Ascending aorta (tissue), 2 donors: ENCODE results near the gene SVOPL. TPM values are rescaled to one million over a fixed set of nuclear protein-coding genes. Genes with fewer than 3 reads are reported as not detected.

ENCODE experiments used
- DNase-seq, 2 donors: peaks; one replicate each; pipeline ENCODE4 v3.0.0-alpha.2; 2019; ENCODE audit warnings: low spot score in 2 of 2
- H3K27ac ChIP-seq, 2 donors: fragments of 200-600 bp; sonication (generic); one replicate each; pipeline ENCODE4 v1.5.1; 2016 to 2017; ENCODE audit warnings: mild to moderate bottlenecking in 1 of 2
- H3K27me3 ChIP-seq: fragments of 200-600 bp; sonication (generic); one replicate; pipeline ENCODE4 v1.5.1; 2017
- H3K36me3 ChIP-seq, 2 donors: fragments of 200-600 bp; sonication (generic); one replicate each; pipeline ENCODE4 v1.5.1; 2016
- H3K4me1 ChIP-seq, 2 donors: fragments of 200-600 bp; sonication (generic); one replicate each; pipeline ENCODE4 v1.5.1; 2016 to 2017; ENCODE audit warnings: mild to moderate bottlenecking in 1 of 2
- H3K4me3 ChIP-seq, 2 donors: fragments of 200-600 bp; sonication (generic); one replicate each; pipeline ENCODE4 v1.5.1; 2016 to 2017; ENCODE audit warnings: mild to moderate bottlenecking in 1 of 2
- H3K9me3 ChIP-seq, 2 donors: fragments of 200-600 bp; sonication (generic); one replicate each; pipeline ENCODE4 v1.5.1; 2016
- CTCF ChIP-seq, 3 experiments: fragments of 200-600 bp in 2 of 3; fragments of 450-650 bp in 1 of 3; sonication (generic) in 2 of 3; IDR thresholded peaks; one replicate each; pipeline ENCODE4 v1.5.1; 2016 to 2019; ENCODE audit warnings: antibody characterized with exemption in 3 of 3, mild to moderate bottlenecking in 1 of 3, moderate library complexity in 1 of 3
- intact Hi-C: fragments of 100-400 bp; cut with DNase I; formaldehyde crosslinking; loops from one replicate; pipeline ENCODE4 v1.15.1; 2023
- total RNA-seq: library from RNA; depleted of rRNA; stranded (reverse); fragments of >200 nt; gene quantifications from one replicate; pipeline ENCODE4 v1.1.0, GENCODE V29; 2016

The SVOPL gene
- total RNA-seq, 1 donor from 2014 or later: not detected

GRCh38 chr7:138657854-138658386 lies 43.2 kb downstream of the SVOPL start:
- Histone ChIP-seq H3K36me3 (no peaks in the 10 kb centered on the region), H3K9me3 (peaks cover 4 to 9% of the 10 kb centered on the region in 2 donors), H3K4me3 (no peak overlapping the region), H3K27ac (no peak overlapping the region), H3K4me1 (no peaks in the 10 kb centered on the region), H3K27me3 (no peaks in the 10 kb centered on the region)
- intact Hi-C loops: no loop called here
- no peak for DNase-seq
- no peak for TF ChIP-seq CTCF (IDR thresholded peaks at IDR 0.05)

GRCh38 chr7:138656952-138657351 lies 44.2 kb downstream of the SVOPL start:
- DNase-seq: no peak

GRCh38 chr7:138654616-138655015 lies 46.5 kb downstream of the SVOPL start:
- Histone ChIP-seq H3K4me1 (no peaks in the 10 kb centered on the region), H3K4me3 (no peak overlapping the region), H3K36me3 (no peaks in the 10 kb centered on the region), H3K27me3 (no peaks in the 10 kb centered on the region), H3K9me3 (peaks cover 4 to 9% of the 10 kb centered on the region in 2 donors), H3K27ac (no peak overlapping the region)
- DNase-seq: no peak
- intact Hi-C loops: no loop called here
- TF ChIP-seq CTCF (IDR thresholded peaks at IDR 0.05): no peak

More at GRCh38 chr7:138656952-138657351, 44.2 kb downstream of the SVOPL start:
- H3K4me1 ChIP-seq: no peaks in the 10 kb centered on the region
- H3K4me3 ChIP-seq: no peak overlapping the region
- H3K9me3 ChIP-seq: peaks cover 4 to 9% of the 10 kb centered on the region in 2 donors
- no peaks in the 10 kb centered on the region for H3K27me3 ChIP-seq
- intact Hi-C loops: no loop called here
- no peak overlapping the region for H3K27ac ChIP-seq
- TF ChIP-seq CTCF (IDR thresholded peaks at IDR 0.05): no peak
- H3K36me3 ChIP-seq: no peaks in the 10 kb centered on the region

- no peak for TF ChIP-seq CTCF (IDR thresholded peaks at IDR 0.05)
- intact Hi-C loops: no loop called here
- H3K27ac ChIP-seq: no peak overlapping the region
- no peaks in the 10 kb centered on the region for H3K36me3 ChIP-seq
- no peak for DNase-seq
- no peaks in the 10 kb centered on the region for H3K27me3 ChIP-seq
- H3K4me3 ChIP-seq: no peak overlapping the region
- no peaks in the 10 kb centered on the region for H3K4me1 ChIP-seq
- H3K9me3 ChIP-seq: peaks cover 3 to 9% of the 10 kb centered on the region in 2 donors
Observed at GRCh38 chr7:138649506-138649905, 51.7 kb downstream of the SVOPL start.

GRCh38 chr7:138645284-138645683 lies 55.9 kb downstream of the SVOPL start:
- no peak for TF ChIP-seq CTCF (IDR thresholded peaks at IDR 0.05)
- intact Hi-C loops: no loop called here

More at GRCh38 chr7:138645284-138645683, 55.9 kb downstream of the SVOPL start:
- no peaks in the 10 kb centered on the region for H3K36me3 ChIP-seq
- H3K4me1 ChIP-seq: no peaks in the 10 kb centered on the region
- DNase-seq: no peak
- H3K4me3 ChIP-seq: no peak overlapping the region
- H3K27ac ChIP-seq: no peak overlapping the region
- no peaks in the 10 kb centered on the region for H3K27me3 ChIP-seq
- H3K9me3 ChIP-seq: no peaks in the 10 kb centered on the region
